HG03354 (cell line): ENCODE results near the gene CAST.

ENCODE experiments used
- ATAC-seq: cut with Tn5 transposase; IDR thresholded peaks from one replicate; pipeline ENCODE4 v1.9.1; 2021; ENCODE audit warnings: mild to moderate bottlenecking; ENCODE audit not compliant: unreplicated experiment, poor library complexity, severe bottlenecking

Gene CAST

GRCh38 chr5:96703384-96703920 is 41.3 kb downstream of the CAST start:
- ATAC-seq = peak; percentile 90

- no peak for ATAC-seq
Measured at GRCh38 chr5:96703995-96704394, 41.8 kb downstream of the CAST start.

- ATAC-seq = no peak
Measured at GRCh38 chr5:96706433-96707111, 44.4 kb downstream of the CAST start.

- no peak for ATAC-seq
Measured at GRCh38 chr5:96708600-96708999, 46.4 kb downstream of the CAST start.

- ATAC-seq = no peak
Measured at GRCh38 chr5:96709152-96709821, 47.1 kb downstream of the CAST start.

GRCh38 chr5:96712100-96712746 is 50.0 kb downstream of the CAST start:
- ATAC-seq = no peak

GRCh38 chr5:96714450-96714849 is 52.3 kb downstream of the CAST start:
- ATAC-seq = no peak

GRCh38 chr5:96714951-96715451 is 52.8 kb downstream of the CAST start:
- ATAC-seq = peak; percentile 85

- peak; percentile 43 for ATAC-seq
Measured at GRCh38 chr5:96716007-96716406, 53.8 kb downstream of the CAST start.

- ATAC-seq = no peak
Measured at GRCh38 chr5:96716716-96717115, 54.5 kb downstream of the CAST start.

GRCh38 chr5:96717874-96718273 is 55.7 kb downstream of the CAST start:
- ATAC-seq = no peak

GRCh38 chr5:96718635-96719077 is 56.5 kb downstream of the CAST start:
- ATAC-seq = no peak

GRCh38 chr5:96720408-96720807 is 58.2 kb downstream of the CAST start:
- ATAC-seq = no peak

GRCh38 chr5:96721351-96721977 is 59.3 kb downstream of the CAST start:
- no peak for ATAC-seq

- ATAC-seq = no peak
Measured at GRCh38 chr5:96725257-96725656, 63.1 kb downstream of the CAST start.

GRCh38 chr5:96726802-96727201 is 64.6 kb downstream of the CAST start:
- no peak for ATAC-seq

- ATAC-seq = no peak
Measured at GRCh38 chr5:96729156-96729555, 67.0 kb downstream of the CAST start.

- ATAC-seq = no peak
Measured at GRCh38 chr5:96730586-96730985, 68.4 kb downstream of the CAST start.

- no peak for ATAC-seq
Measured at GRCh38 chr5:96733771-96734500, 71.8 kb downstream of the CAST start.
